Measurements from ENCODE around the gene SLC12A8. TPM values are rescaled to one million over a fixed set of nuclear protein-coding genes. Genes with fewer than 3 reads are reported as not detected.

The SLC12A8 gene
- total and polyA plus RNA-seq, 2 donors (not counting 1 experiment from before 2014, with no cell fraction given) = 15.1 to 19.5 TPM

- peaks cover 2% of the 10 kb centered on the region for H3K4me1 ChIP-seq (ENCODE audit: control insufficient read depth, extremely low read depth, insufficient read depth, low read length)
These were observed 16.6 kb upstream of the SLC12A8 start for GRCh38 chr3:125229168-125229567.

GRCh38 chr3:125221831-125222230 lies 9.3 kb upstream of the SLC12A8 start:
- H3K36me3 ChIP-seq (ENCODE audit: control insufficient read depth, insufficient read depth, low read length) = no peaks in the 10 kb centered on the region
- no peak overlapping the region for H3K4me3 ChIP-seq (replicated peaks in 1 of 4; ENCODE audit: control extremely low read depth in 1 of 4, insufficient read depth in 1 of 4, low read depth in 3 of 4, low read length in 4 of 4)
- TF ChIP-seq CTCF (conservative IDR thresholded peaks at IDR 0.05 in 1 of 2, IDR thresholded peaks at IDR 0.05 in 1 of 2; ENCODE audit: low read depth in 1 of 2, low read length in 2 of 2) = no peak
- TF ChIP-seq EZH2 (IDR thresholded peaks at IDR 0.05; ENCODE audit: low read length, missing control alignments) = no peak
- no peak overlapping the region for H3K27ac ChIP-seq (ENCODE audit: insufficient read depth, low read length)
- DNase-seq (ENCODE audit: low read depth in 2 of 2) = no peak
- no peaks in the 10 kb centered on the region for H3K4me1 ChIP-seq (ENCODE audit: control insufficient read depth, extremely low read depth, insufficient read depth, low read length)
- no peaks in the 10 kb centered on the region for H3K9me3 ChIP-seq (ENCODE audit: control insufficient read depth, insufficient read depth, low read depth, low read length)
- H3K4me2 ChIP-seq (ENCODE audit: extremely low read depth, insufficient read depth, low read length) = no peak overlapping the region
- H3K9ac ChIP-seq (ENCODE audit: insufficient read depth, low read length) = no peak overlapping the region
- H3K27me3 ChIP-seq (ENCODE audit: control insufficient read depth, insufficient read depth, low read length) = no peaks in the 10 kb centered on the region
- H3K79me2 ChIP-seq (ENCODE audit: control insufficient read depth, insufficient read depth, low read length) = no peaks in the 10 kb centered on the region
- H2AFZ ChIP-seq (ENCODE audit: low read length) = no peak overlapping the region
- no peaks in the 10 kb centered on the region for H4K20me1 ChIP-seq (ENCODE audit: control insufficient read depth, extremely low read depth, insufficient read depth, low read length)

More at GRCh38 chr3:125229168-125229567, 16.6 kb upstream of the SLC12A8 start:
- Histone ChIP-seq H3K4me2 (ENCODE audit: extremely low read depth, insufficient read depth, low read length) (no peak overlapping the region), H2AFZ (ENCODE audit: low read length) (no peak overlapping the region), H3K9me3 (ENCODE audit: control insufficient read depth, insufficient read depth, low read depth, low read length) (no peaks in the 10 kb centered on the region), H3K9ac (ENCODE audit: insufficient read depth, low read length) (no peak overlapping the region), H3K36me3 (ENCODE audit: control insufficient read depth, insufficient read depth, low read length) (peaks cover 5% of the 10 kb centered on the region), H3K4me3 (replicated peaks in 1 of 4; ENCODE audit: control extremely low read depth in 1 of 4, insufficient read depth in 1 of 4, low read depth in 3 of 4, low read length in 4 of 4) (no peak overlapping the region), H3K27ac (ENCODE audit: insufficient read depth, low read length) (no peak overlapping the region), H3K27me3 (ENCODE audit: control insufficient read depth, insufficient read depth, low read length) (no peaks in the 10 kb centered on the region), H4K20me1 (ENCODE audit: control insufficient read depth, extremely low read depth, insufficient read depth, low read length) (no peaks in the 10 kb centered on the region), H3K79me2 (ENCODE audit: control insufficient read depth, insufficient read depth, low read length) (no peaks in the 10 kb centered on the region)
- TF ChIP-seq EZH2 (IDR thresholded peaks at IDR 0.05; ENCODE audit: low read length, missing control alignments) (no peak), CTCF (conservative IDR thresholded peaks at IDR 0.05 in 1 of 2, IDR thresholded peaks at IDR 0.05 in 1 of 2; ENCODE audit: low read depth in 1 of 2, low read length in 2 of 2) (no peak)
- DNase-seq (ENCODE audit: low read depth in 2 of 2) = no peak

- Histone ChIP-seq H3K9me3 (ENCODE audit: control insufficient read depth, insufficient read depth, low read depth, low read length) (no peaks in the 10 kb centered on the region), H4K20me1 (ENCODE audit: control insufficient read depth, extremely low read depth, insufficient read depth, low read length) (no peaks in the 10 kb centered on the region), H3K27ac (ENCODE audit: insufficient read depth, low read length) (no peak overlapping the region), H2AFZ (ENCODE audit: low read length) (no peak overlapping the region), H3K4me1 (ENCODE audit: control insufficient read depth, extremely low read depth, insufficient read depth, low read length) (no peaks in the 10 kb centered on the region), H3K36me3 (ENCODE audit: control insufficient read depth, insufficient read depth, low read length) (no peaks in the 10 kb centered on the region), H3K4me2 (ENCODE audit: extremely low read depth, insufficient read depth, low read length) (no peak overlapping the region), H3K9ac (ENCODE audit: insufficient read depth, low read length) (no peak overlapping the region), H3K4me3 (replicated peaks in 1 of 4; ENCODE audit: control extremely low read depth in 1 of 4, insufficient read depth in 1 of 4, low read depth in 3 of 4, low read length in 4 of 4) (no peak overlapping the region), H3K79me2 (ENCODE audit: control insufficient read depth, insufficient read depth, low read length) (no peaks in the 10 kb centered on the region), H3K27me3 (ENCODE audit: control insufficient read depth, insufficient read depth, low read length) (no peaks in the 10 kb centered on the region)
- TF ChIP-seq EZH2 (IDR thresholded peaks at IDR 0.05; ENCODE audit: low read length, missing control alignments) (no peak), CTCF (conservative IDR thresholded peaks at IDR 0.05 in 1 of 2, IDR thresholded peaks at IDR 0.05 in 1 of 2; ENCODE audit: low read depth in 1 of 2, low read length in 2 of 2) (no peak)
- DNase-seq (ENCODE audit: low read depth in 2 of 2) = peak in 1 of 2 donors; percentile 41
These were observed 8.3 kb upstream of the SLC12A8 start for GRCh38 chr3:125220727-125221429.
